GM19397 (cell line): ENCODE results near the gene FGF1.
A peak's percentile ranks its signal among the peaks of the same experiment; 100 is the strongest.

Experiments
- ATAC-seq: cut with Tn5 transposase; IDR thresholded peaks from one replicate; pipeline ENCODE4 v1.9.1; 2021; ENCODE audit warnings: mild to moderate bottlenecking, moderate library complexity; ENCODE audit not compliant: unreplicated experiment

FGF1 gene

DNA sequence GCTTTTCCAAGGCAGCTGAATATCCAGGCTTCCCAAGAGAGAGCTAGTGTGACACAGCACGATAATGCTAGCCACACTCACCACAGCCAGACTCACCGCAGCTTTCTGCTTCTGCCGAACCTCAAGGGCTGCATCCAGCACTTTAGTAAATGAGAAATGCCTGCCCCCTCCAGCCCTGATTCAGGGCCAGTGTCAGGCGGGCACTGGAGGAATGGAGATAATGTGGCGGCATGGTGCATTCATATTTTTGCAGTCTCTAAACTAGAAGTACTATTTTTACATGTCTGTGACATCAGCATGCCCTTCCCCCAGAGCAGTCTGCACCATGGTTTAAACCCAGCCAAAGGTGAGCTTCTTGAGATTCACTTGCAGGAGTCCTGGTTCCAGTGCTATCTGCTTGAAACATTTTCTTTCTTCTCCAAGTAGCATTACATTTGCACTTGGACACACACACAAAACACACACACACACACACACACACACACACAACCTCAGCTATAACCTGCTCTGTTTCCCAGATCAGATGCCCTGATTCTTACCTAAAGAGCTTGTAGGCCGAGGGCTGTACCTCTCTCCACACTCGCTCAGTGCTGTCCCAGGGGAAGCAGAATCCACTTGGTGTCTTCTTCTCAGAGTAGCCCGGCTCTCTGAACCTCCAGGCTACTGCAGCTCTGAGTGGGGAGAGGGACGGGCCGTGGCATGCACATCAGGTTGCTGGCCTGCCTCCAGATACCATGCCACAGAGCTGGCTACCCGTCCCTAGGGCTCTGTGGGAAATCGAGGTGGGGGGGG, at the start of gene FGF1:
FGF1 (minus strand) TSS at position 673 of the 792 bp plus-strand sequence. CDS start 71,963 bp downstream, outside the sequence.
- no peak for ATAC-seq

DNA sequence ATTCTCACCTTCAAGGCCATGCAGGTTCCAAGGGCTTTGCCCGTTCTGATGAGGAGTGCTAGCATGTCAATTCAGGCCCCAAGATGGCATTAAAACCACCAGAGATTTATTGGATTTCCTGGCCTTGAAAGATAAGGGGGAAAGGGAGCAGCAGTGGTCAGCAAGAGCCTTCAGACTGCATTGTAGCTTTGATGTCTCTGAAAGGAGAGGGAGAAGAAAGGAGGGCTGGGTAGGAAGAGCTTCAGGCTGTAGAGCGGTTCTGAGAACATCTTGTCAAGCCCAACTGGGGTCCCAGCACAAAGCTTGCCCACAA, 41.8 kb upstream of the FGF1 start:
- no peak for ATAC-seq

GRCh38 chr5:142726188-142726731, 40.4 kb upstream of the FGF1 start:
- ATAC-seq = no peak

DNA sequence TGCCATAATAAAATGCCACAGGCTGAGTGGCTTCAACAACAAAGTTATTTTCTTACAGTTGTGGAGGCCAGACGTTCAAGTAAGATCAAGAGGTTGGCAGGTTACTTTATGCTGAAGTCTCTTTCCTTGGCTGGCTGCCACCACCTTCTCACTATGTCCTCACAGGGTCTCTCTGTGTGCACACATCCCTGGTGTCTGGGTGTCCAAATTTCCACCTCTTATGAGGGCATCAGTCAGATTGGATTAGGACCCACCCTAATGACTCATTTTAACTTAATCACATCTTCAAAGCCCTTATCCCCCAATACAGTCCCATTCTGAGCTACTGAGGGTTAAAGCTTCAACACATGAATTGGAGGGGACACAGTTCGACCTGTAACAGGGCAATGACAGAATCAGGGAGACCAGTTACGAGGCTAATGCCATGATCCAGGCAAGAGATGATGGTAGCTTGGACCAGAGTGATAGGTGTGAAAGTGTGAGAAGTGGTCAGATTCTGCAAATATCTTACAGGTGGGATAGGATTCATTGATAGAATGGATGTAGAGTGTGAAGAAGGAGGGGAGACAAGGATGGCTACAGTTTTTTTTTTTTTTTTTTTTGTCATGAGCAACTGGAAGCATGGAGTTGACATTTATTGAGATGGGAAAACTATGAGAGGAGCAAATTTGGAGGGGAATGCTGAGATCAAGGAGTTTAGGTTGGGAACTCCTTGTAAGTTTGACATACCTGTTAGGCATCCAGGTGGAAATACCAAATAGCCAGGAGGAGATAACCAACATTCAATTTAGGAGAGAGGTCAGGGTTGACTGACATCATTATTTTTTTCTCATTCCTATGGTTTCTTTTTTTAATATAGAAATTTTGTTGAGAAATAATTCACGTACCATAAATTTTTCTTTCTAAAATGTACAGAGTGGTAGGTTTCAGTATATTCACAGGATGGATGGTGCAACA, 39.6 kb upstream of the FGF1 start:
- no peak for ATAC-seq

DNA sequence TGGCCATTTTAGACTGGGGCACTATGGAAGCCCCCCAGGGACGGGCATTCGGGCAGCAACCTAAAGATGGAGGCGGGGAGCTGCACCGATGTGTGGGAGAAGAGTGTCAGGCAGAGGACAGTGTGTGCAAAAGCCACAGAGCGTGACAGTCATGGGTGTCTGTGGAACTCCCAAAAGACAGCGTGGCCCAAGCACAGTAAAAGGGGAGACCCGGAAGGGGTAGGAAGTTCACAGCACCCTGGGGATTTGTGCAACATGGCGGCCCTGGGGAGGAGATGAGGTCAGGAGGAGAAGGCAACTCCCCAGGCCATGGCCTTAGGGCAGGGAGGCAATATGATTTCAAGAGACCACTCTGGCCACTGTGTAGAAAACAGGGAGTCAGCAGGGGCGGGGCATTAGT, 38.9 kb upstream of the FGF1 start:
- ATAC-seq = no peak

DNA sequence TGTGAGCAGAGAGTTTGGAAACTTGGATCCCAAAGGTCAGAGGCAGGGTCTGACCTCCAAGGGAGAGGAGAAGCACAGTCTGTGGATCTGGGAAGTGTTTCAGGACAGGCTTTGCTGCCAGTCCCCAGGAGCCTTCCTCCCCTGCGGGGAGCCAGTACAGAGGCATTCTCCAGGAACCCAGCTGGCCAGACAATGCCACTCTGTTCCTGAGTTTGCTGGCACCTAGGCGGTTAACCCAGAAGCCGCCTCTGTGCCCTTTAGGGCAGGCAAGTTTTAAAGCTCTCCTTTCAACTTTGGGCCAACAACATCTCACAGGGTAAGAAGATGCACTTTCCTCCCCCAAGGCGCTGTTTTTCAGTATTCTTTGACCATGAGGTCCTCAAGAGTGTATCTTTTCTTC, 37.0 kb upstream of the FGF1 start:
- ATAC-seq = no peak

DNA sequence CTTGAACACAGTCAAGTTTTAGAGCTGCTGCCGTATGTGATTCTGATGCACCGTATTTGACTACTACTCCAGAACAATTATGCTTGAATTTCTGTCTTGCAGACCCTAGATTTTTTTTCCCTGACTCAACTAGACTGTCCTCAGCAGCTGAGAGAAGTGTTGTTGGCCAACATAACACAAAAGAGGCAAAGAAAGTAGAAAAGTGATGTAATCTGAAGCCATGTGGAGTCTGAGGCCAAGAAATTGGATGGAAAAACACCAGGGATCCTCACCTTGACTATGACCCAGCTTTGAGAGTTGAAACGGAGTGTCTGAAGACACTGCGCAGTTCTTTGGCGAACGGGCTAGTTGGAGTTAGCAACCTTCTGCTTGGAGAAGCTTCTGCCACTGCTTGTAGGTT, 36.3 kb upstream of the FGF1 start:
- ATAC-seq = no peak

GRCh38 chr5:142720641-142721271, 34.9 kb upstream of the FGF1 start:
- no peak for ATAC-seq

DNA sequence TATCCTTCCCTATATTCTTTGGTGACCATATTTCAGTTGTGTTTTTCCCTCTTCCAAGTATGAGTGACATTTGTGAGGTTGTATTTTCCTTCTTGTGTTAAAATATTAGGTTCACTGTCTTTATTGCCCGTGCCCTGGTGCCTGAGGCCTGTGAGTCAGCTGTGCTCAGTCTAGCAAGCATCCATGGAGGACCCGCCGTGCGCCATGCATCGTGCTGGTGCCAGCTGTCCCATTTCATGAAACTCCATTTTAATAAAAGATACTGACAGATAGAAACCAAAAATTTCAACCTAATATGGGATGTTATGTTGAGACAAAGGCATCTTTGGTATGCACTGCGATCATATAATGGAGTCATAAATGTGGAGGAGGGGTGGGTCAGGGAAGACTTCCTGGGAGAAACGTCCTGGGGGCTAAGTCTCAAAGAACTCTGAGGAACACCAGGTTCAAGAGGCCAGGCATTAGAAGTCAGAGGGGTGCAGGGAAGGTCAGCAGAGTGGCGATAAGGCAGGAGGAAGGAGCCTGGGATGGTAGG, 34.0 kb upstream of the FGF1 start:
- ATAC-seq = no peak

DNA sequence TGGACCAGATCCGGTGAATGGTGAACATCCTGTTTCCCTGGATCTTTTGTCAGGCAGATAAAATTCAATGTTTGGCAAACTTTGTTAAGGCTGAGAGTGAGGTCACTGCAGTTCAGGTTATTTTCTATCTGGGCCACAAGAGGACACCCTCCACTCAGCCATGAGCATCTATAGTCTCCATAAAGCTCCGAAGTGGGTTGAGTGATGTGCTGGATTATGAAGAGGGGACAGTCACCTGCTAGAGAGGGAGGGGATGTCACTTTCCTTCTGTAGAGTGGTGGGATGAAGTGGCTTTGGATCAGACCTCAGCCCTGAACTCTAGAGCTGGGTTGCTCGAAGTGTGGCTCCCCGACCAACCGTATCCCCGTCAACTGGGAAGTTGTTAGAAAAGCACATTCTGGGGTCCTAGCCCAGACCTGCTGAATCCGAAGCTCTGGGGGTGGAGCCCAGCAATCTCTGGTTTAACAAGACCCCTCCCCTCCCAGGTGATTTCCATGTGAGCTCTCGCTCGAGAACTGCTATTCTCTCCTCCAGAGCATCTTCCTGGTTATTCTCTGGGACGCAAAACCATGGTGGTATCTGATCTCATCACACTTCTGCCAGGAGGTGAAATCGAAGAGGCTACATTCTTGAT, 31.8 kb upstream of the FGF1 start:
- no peak for ATAC-seq

DNA sequence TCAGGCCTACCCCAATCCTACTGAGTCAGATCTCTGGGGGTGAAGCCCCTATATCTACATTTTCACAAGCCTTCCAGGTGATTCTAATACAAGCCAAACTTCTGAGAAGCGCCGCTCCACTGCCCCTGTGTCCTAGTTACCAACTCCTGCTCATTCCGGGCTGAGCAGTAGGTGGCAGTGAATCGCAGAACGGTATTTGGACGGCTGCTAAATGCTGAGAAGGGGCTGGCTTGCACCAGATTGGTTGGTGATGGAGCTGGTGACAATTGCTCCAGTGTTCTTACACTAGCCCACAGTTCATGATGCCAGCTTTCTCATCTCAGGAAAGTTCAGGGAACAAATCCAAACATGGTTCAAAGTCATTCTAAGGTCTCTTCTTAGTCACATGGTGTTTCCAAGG, 31.1 kb upstream of the FGF1 start:
- no peak for ATAC-seq

GRCh38 chr5:142715291-142715690, 29.4 kb upstream of the FGF1 start:
- no peak for ATAC-seq

DNA sequence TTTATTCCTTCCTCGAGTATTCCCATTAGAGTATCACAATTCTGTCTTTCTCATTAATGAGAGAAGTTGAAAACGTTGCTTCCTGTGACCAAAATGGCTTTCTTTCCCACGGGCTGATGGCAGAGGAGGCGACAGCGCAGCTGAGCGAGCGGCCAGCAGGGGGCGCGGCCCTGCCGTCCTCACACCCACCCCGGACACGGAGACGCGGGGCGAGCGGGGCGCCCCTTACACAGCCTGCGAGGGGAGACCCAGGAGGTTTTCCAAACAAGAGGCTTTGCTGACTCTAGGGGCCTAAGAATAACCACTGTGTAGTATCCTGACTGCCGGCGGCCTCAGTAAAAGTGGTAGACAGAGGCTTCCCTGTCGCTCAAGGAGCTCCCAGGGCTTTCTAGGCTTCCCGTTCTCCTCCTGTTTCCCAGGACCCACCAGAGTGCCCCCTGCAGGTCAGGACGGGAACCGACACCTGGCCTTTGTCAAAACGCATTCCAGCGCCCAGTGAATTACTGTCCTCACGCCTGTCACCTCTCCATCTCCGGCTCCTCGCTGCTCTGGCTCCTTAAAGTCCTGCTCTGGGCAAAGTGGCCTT, 27.3 kb upstream of the FGF1 start:
- peak; percentile 100 for ATAC-seq

DNA sequence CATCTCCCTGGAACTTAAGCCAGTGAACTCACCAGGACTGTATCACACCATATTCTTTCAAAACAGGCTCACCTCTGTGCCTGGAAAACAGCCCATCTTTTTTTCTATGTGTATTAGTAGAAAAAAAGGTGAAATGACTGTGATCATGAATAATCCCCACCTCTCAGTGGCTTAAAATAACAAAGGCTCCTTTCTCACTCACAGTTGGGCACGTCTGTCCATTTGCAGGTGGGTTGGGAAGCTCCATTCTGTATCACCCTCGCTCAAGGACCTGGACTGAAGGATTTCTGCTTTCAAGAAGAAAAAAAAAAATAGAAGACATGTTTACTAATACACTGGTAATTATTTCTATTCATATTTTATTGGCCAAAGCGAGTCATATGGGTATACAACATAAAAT, 17.3 kb upstream of the FGF1 start:
- ATAC-seq = no peak

GRCh38 chr5:142701673-142702311, 15.9 kb upstream of the FGF1 start:
- no peak for ATAC-seq

- no peak for ATAC-seq
These were observed 14.7 kb upstream of the FGF1 start for GRCh38 chr5:142700566-142700965.

DNA sequence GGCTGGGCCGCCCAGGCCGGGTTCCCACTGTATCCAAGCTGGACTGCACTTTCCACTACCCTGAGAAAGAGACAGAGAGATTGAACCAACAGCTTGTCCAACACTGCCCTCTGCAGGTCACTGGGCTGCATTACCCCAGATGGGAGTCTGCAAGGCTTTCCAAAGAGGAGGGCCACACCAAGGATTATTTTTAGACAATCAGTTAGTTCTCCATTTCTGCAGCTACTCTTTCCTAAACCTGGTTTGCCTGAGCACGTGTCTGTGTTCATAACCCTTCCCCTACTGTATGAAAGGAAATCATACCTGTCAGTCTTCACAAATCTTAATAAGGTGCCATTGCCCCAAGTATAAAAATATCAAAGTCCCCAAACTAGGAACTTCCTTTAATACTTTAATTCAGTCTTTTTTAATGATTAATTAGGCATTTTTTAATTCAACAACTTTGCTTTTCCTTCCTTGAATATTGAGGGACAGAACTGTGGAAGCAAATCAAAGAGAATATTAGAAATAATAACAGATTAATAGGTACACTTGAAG, 13.4 kb upstream of the FGF1 start:
- peak; percentile 74 for ATAC-seq

- no peak for ATAC-seq
These were observed 12.7 kb upstream of the FGF1 start for GRCh38 chr5:142698447-142699183.
